BE2C (cell line): ENCODE results near the gene JPH3.

Experiments
- DNase-seq: peaks from one replicate; pipeline ENCODE4 v3.0.0-alpha.2; 2020
- H3K27me3 ChIP-seq: fragments of 250-450 bp; sonication (Bioruptor Pico); 2 replicates; pipeline ENCODE4 v1.5.1; 2020; ENCODE audit warnings: mild to moderate bottlenecking
- H3K36me3 ChIP-seq: fragments of 250-450 bp; sonication (Bioruptor Pico); 2 replicates; pipeline ENCODE4 v1.5.1; 2020; ENCODE audit warnings: mild to moderate bottlenecking
- H3K4me1 ChIP-seq: fragments of 250-450 bp; sonication (Bioruptor Pico); 2 replicates; pipeline ENCODE4 v1.5.1; 2020
- H3K4me3 ChIP-seq: 2 replicates; pipeline ENCODE4 v1.5.1; 2011; ENCODE audit warnings: low read depth, low read length
- H3K9me3 ChIP-seq: fragments of 250-450 bp; sonication (Bioruptor Pico); 2 replicates; pipeline ENCODE4 v1.5.1; 2020
- CTCF ChIP-seq: IDR thresholded peaks from 2 replicates; pipeline ENCODE4 v1.5.1; 2012; ENCODE audit warnings: mild to moderate bottlenecking, low read depth, low read length

Gene JPH3

GRCh38 chr16:87740909-87741424 is 138.7 kb downstream of the JPH3 start:
- no peak for DNase-seq
- H3K36me3 ChIP-seq: peaks cover 14% of the 10 kb centered on the region
- H3K4me3 ChIP-seq: no peak overlapping the region
- H3K27me3 ChIP-seq: no peaks in the 10 kb centered on the region
- no peak for TF ChIP-seq CTCF
- no peaks in the 10 kb centered on the region for H3K9me3 ChIP-seq
- H3K4me1 ChIP-seq: peaks cover 3% of the 10 kb centered on the region; the same call in 1 of the 2 replicates

- peaks cover 23% of the 10 kb centered on the region for H3K36me3 ChIP-seq
- no peak for TF ChIP-seq CTCF
- H3K9me3 ChIP-seq: no peaks in the 10 kb centered on the region
- DNase-seq: no peak
- H3K4me1 ChIP-seq: no peaks in the 10 kb centered on the region
- H3K4me3 ChIP-seq: no peak overlapping the region
- no peaks in the 10 kb centered on the region for H3K27me3 ChIP-seq
These were observed 139.6 kb downstream of the JPH3 start for GRCh38 chr16:87741700-87742415.

- H3K9me3 ChIP-seq: no peaks in the 10 kb centered on the region
- TF ChIP-seq CTCF: no peak
- no peak for DNase-seq
- no peak overlapping the region for H3K4me3 ChIP-seq
- peaks cover 33% of the 10 kb centered on the region for H3K36me3 ChIP-seq
- no peaks in the 10 kb centered on the region for H3K27me3 ChIP-seq
- H3K4me1 ChIP-seq: no peaks in the 10 kb centered on the region
These were observed 140.6 kb downstream of the JPH3 start for GRCh38 chr16:87742781-87743490.

- H3K4me1 ChIP-seq: no peaks in the 10 kb centered on the region
- DNase-seq: no peak
- H3K9me3 ChIP-seq: no peaks in the 10 kb centered on the region
- peaks cover 49% of the 10 kb centered on the region for H3K36me3 ChIP-seq
- H3K27me3 ChIP-seq: no peaks in the 10 kb centered on the region
- TF ChIP-seq CTCF: no peak
- H3K4me3 ChIP-seq: no peak overlapping the region
These were observed 142.6 kb downstream of the JPH3 start for GRCh38 chr16:87744750-87745514.

GRCh38 chr16:87746178-87746577 is 143.9 kb downstream of the JPH3 start:
- H3K4me1 ChIP-seq: no peaks in the 10 kb centered on the region
- TF ChIP-seq CTCF: no peak
- H3K4me3 ChIP-seq: no peak overlapping the region
- peaks cover 56% of the 10 kb centered on the region for H3K36me3 ChIP-seq
- no peak for DNase-seq
- H3K9me3 ChIP-seq: no peaks in the 10 kb centered on the region
- no peaks in the 10 kb centered on the region for H3K27me3 ChIP-seq
